ENCODE measurements around the gene SUSD6. TPM values are rescaled to one million over a fixed set of nuclear protein-coding genes. Genes with fewer than 3 reads are reported as not detected.
A peak's percentile ranks its signal among the peaks of the same experiment; 100 is the strongest.

Gene SUSD6
- total RNA-seq, 1 experiment from 2014 or later = 3.7 TPM

DNA sequence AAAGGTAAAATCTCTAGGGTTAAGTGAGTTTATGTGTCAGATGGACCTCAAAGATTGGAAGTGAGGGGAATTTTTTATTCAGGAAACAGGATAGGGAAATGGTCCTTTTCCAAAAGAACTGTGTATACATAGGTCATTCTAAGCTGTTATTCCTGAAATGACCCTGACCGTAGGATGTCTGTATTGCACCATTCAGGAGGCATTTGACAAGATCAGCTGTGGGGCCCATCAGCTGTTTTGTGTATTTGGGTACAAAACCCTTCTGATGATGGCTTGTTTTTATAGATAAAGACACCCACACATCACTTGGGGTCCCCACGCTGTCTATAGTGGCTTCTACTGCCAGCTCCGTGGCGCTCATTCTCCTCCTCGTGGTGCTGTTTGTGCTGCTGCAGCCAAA lies 92.9 kb downstream of the SUSD6 start:
- Histone ChIP-seq H3K9ac (ENCODE audit: extremely low read depth, insufficient read length, low read length) (no peak overlapping the region), H2BK120ac (ENCODE audit: low read depth, low read length, poor library complexity, severe bottlenecking) (no peak overlapping the region), H2BK5ac (ENCODE audit: insufficient read length, low read length) (no peak overlapping the region), H2BK15ac (ENCODE audit: low read depth, low read length) (no peak overlapping the region), H4K20me1 (ENCODE audit: control insufficient read depth, insufficient read depth, insufficient read length) (no peaks in the 10 kb centered on the region), H4K5ac (ENCODE audit: insufficient read length, low read depth, low read length) (no peak overlapping the region), H3K14ac (ENCODE audit: insufficient read depth, low read length) (no peak overlapping the region), H3K4me2 (ENCODE audit: insufficient read depth, insufficient read length, low read length) (no peak overlapping the region), H3K23me2 (ENCODE audit: insufficient read length, low read depth, low read length, poor library complexity, severe bottlenecking) (no peaks in the 10 kb centered on the region), H4K91ac (ENCODE audit: insufficient read length, low read depth, low read length) (no peak overlapping the region), H3K79me2 (ENCODE audit: insufficient read depth, low read length) (no peaks in the 10 kb centered on the region), H2AK5ac (ENCODE audit: insufficient read length, low read length) (no peak overlapping the region), H3K79me1 (ENCODE audit: insufficient read depth, low read depth, low read length, poor library complexity, severe bottlenecking) (no peaks in the 10 kb centered on the region), H2BK12ac (ENCODE audit: insufficient read length, low read depth, low read length) (no peak overlapping the region), H3K18ac (ENCODE audit: insufficient read length, low read depth, low read length) (no peak overlapping the region), H4K8ac (replicated peaks; ENCODE audit: insufficient read length, low read depth, low read length) (no peak overlapping the region), H2BK20ac (ENCODE audit: low read depth, low read length, poor library complexity, severe bottlenecking) (no peak overlapping the region), H3K56ac (ENCODE audit: insufficient read length, low read depth, low read length) (no peak overlapping the region), H3T11ph (ENCODE audit: low read length) (no peak overlapping the region), H3K4me1 (ENCODE audit: insufficient read depth, low read length) (no peaks in the 10 kb centered on the region; the same call in 1 of the 2 replicates), H3K4ac (ENCODE audit: low read depth, low read length) (no peak overlapping the region), H3K27me3 (ENCODE audit: insufficient read depth, low read length) (no peaks in the 10 kb centered on the region), H3K27ac (ENCODE audit: insufficient read length, low read depth, low read length) (no peak overlapping the region), H2AFZ (ENCODE audit: low read length) (no peak overlapping the region), H3K9me3 (ENCODE audit: control insufficient read depth, low read depth, low read length) (no peaks in the 10 kb centered on the region), H3K23ac (ENCODE audit: insufficient read length, low read depth, low read length) (no peak overlapping the region)
- H3K4me1 Mint-ChIP-seq = peaks cover 37 to 38% of the 10 kb centered on the region in 2 experiments
- no peaks in the 10 kb centered on the region for H3K27me3 Mint-ChIP-seq (ENCODE audit: low read depth)
- DNase-seq = no peak
- H3K9me3 Mint-ChIP-seq = no peaks in the 10 kb centered on the region
- peak overlapping the region in 1 of 3 experiments; percentile 82; a peak in 1 of 7 replicates for H3K27ac Mint-ChIP-seq
- H3K4me3 Mint-ChIP-seq = no peak overlapping the region
- H3K36me3 Mint-ChIP-seq (ENCODE audit: insufficient read depth in 1 of 3, low read depth in 3 of 3) = no peaks in the 10 kb centered on the region
- TF ChIP-seq, protein P1, sequence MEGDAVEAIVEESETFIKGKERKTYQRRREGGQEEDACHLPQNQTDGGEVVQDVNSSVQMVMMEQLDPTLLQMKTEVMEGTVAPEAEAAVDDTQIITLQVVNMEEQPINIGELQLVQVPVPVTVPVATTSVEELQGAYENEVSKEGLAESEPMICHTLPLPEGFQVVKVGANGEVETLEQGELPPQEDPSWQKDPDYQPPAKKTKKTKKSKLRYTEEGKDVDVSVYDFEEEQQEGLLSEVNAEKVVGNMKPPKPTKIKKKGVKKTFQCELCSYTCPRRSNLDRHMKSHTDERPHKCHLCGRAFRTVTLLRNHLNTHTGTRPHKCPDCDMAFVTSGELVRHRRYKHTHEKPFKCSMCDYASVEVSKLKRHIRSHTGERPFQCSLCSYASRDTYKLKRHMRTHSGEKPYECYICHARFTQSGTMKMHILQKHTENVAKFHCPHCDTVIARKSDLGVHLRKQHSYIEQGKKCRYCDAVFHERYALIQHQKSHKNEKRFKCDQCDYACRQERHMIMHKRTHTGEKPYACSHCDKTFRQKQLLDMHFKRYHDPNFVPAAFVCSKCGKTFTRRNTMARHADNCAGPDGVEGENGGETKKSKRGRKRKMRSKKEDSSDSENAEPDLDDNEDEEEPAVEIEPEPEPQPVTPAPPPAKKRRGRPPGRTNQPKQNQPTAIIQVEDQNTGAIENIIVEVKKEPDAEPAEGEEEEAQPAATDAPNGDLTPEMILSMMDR (conservative IDR thresholded peaks at IDR 0.05) = no peak
- no CpG with 5 or more reads among the region's 5 CpGs for WGBS (ENCODE audit: extremely low coverage, insufficient read length, low lambda C conversion rate)
